ENCODE results near the gene LMNTD1. TPM values are rescaled to one million over a fixed set of nuclear protein-coding genes. Genes with fewer than 3 reads are reported as not detected.

The LMNTD1 gene
- total RNA-seq, 4 donors from 2014 or later: not detected

DNA sequence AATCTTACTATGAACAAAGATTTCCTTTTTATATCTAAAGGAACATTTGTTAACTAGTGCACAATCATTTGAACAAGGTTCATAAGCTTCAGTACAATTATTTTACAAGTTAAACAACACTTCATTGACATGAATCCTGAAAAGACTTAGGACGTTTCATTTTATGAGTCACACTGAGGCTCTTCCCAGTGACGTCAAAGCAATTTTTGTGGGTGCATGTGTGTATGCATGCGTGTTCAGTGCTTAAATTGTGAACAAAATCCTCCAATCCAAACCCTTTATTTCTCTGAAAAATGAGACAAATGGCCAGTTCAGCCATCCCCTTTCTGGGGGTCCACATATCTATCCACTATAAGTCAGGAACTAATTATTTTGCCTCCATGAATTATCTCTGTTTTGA lies 2.9 kb downstream of the LMNTD1 start:
- TF ChIP-seq, protein P1, sequence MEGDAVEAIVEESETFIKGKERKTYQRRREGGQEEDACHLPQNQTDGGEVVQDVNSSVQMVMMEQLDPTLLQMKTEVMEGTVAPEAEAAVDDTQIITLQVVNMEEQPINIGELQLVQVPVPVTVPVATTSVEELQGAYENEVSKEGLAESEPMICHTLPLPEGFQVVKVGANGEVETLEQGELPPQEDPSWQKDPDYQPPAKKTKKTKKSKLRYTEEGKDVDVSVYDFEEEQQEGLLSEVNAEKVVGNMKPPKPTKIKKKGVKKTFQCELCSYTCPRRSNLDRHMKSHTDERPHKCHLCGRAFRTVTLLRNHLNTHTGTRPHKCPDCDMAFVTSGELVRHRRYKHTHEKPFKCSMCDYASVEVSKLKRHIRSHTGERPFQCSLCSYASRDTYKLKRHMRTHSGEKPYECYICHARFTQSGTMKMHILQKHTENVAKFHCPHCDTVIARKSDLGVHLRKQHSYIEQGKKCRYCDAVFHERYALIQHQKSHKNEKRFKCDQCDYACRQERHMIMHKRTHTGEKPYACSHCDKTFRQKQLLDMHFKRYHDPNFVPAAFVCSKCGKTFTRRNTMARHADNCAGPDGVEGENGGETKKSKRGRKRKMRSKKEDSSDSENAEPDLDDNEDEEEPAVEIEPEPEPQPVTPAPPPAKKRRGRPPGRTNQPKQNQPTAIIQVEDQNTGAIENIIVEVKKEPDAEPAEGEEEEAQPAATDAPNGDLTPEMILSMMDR (IDR thresholded peaks at IDR 0.05; ENCODE audit: low read depth): no peak

DNA sequence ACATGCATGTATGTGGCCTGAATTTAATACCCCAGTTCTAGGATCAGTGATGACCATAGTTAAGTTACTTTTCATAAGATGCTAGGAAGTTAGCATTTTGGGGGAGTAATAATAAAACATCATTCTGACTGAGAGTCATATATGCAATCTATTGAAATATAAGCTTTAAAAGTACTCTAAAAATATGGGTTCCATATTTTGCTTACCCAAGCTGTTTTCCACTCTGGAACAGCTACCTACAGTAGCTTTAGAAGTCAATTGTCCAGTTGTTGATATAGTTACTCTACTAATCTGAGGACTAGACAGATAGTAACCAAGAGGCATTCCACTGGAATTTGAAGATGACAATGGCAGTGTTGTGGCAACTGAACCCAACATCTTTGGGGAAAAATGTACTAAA lies 4.0 kb downstream of the LMNTD1 start:
- TF ChIP-seq, protein P1 (IDR thresholded peaks at IDR 0.05; ENCODE audit: low read depth): no peak

DNA sequence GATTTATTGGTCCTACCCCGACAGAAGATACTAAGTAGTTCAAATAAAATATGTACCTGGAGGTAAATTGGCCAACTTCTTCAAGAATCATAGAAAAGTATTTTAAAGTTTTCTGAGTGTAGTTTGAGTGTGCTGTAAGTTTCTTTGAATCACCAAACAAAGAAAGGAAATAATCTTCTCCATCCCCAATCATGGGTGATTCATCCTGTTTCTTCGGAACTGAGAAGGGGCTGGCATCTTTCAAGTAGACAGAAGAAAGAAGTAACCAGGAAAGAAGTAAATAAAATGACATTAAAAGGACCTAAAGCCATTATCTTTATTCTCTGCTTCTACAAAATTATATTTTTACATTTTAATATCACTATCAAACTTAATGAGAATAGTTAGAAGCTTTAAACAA lies 6.8 kb downstream of the LMNTD1 start:
- TF ChIP-seq, protein P1 (IDR thresholded peaks at IDR 0.05; ENCODE audit: low read depth): no peak

DNA sequence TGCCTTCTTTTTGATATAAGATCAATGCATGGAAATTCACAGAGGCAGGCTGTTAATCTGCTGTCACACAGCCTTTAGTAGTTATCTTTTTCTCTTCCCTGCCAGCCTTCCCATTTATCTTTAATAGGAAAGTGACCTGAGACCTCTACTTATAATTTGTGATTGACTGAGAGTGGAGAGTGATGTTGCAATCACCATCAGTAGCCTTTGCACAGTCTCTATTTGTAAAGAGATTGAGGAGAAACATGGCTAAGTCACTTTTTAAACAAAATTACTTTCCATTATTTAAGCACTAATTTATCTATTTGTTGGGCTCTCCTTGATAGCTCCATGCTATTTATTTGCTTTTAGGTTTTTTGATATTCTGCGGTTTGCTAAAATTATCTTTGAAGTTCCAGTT lies 19.9 kb downstream of the LMNTD1 start:
- TF ChIP-seq, protein P1 (IDR thresholded peaks at IDR 0.05; ENCODE audit: low read depth): no peak

DNA sequence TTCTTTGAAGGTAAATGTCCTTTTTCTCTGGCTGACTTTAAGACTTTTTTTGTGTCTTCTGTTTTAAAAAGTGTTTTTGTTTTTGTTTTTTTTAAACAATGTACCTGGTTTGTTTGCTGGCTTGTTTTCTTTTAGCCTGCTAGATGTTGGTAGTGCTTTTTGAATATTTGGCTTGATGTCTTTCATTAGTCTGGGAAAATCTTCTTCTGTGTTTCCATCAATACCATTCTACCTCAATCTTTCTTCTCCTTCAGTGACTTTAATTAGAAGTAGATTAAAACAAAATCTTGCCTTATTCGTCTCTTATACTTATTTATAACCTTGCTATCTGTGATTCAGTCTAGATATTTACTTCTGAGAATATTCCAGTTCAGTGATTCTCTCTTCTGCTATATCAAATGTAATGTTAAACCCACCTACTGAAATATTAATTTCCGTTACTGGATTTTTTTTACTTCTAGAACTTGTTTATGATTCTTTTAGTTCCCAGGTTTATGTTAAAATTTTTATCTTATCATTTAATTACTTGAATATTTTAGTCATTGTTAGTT lies 21.5 kb downstream of the LMNTD1 start:
- TF ChIP-seq, protein P1 (IDR thresholded peaks at IDR 0.05; ENCODE audit: low read depth): no peak

DNA sequence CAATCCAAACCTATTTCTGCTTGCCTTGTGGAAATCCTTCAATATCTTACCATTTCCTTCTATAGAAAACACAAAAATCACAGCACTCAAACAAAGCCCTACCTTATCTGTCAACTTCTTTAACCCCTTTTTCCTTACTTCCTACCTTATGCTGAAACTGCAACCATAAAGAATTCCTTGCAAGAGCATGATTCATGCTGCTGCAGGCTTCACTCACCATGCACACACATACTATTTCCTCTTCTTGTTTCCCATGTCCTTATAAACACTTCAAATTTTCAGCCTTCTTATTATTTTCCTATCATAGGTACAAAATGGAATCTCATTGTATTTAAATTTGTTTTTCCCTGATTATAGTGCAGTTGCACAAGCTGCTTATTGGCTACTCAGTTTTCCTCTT lies 23.3 kb downstream of the LMNTD1 start:
- TF ChIP-seq, protein P1 (IDR thresholded peaks at IDR 0.05; ENCODE audit: low read depth): no peak

DNA sequence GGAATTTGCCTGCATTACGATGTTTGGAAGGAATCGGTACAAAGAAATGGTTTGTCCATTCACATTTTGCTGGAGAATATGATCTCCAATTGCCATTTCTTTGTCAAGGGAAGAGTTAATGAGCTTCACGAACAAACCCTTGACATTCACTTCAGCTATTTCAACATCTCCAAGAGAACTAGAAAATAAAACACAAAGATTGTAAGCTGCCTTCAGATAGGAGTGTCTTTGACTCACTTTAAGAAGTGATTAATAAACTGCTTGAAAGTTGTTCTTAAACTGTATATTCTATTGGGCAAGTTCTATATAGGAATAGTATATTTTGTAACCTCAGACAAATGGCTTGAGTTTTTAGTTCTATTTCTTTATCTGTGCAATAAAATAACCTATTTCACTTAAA lies 26.3 kb downstream of the LMNTD1 start:
- TF ChIP-seq, protein P1 (IDR thresholded peaks at IDR 0.05; ENCODE audit: low read depth): no peak

Data from subcutaneous adipose tissue (tissue), 4 donors.